ENCODE results near the gene SHISA4.

- TF ChIP-seq, protein P1, sequence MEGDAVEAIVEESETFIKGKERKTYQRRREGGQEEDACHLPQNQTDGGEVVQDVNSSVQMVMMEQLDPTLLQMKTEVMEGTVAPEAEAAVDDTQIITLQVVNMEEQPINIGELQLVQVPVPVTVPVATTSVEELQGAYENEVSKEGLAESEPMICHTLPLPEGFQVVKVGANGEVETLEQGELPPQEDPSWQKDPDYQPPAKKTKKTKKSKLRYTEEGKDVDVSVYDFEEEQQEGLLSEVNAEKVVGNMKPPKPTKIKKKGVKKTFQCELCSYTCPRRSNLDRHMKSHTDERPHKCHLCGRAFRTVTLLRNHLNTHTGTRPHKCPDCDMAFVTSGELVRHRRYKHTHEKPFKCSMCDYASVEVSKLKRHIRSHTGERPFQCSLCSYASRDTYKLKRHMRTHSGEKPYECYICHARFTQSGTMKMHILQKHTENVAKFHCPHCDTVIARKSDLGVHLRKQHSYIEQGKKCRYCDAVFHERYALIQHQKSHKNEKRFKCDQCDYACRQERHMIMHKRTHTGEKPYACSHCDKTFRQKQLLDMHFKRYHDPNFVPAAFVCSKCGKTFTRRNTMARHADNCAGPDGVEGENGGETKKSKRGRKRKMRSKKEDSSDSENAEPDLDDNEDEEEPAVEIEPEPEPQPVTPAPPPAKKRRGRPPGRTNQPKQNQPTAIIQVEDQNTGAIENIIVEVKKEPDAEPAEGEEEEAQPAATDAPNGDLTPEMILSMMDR (IDR thresholded peaks at IDR 0.05; ENCODE audit: low read length) = no peak
- no peak for TF ChIP-seq EZH2 (optimal IDR thresholded peaks at IDR 0.05; ENCODE audit: low read depth, low read length)
These were observed 4.3 kb upstream of the SHISA4 start for GRCh38 chr1:201884425-201884824.

All from MM.1S (cell line).